SKM-1 treated with dmso at 0.1 percent for 144 hours (cell line): ENCODE measurements around the gene AJAP1.

Experiments
- DNase-seq: peaks from one replicate; lab custom pipeline; 2025; ENCODE audit not compliant: unreplicated experiment; lab: John Stamatoyannopoulos, UW

AJAP1 gene

DNA sequence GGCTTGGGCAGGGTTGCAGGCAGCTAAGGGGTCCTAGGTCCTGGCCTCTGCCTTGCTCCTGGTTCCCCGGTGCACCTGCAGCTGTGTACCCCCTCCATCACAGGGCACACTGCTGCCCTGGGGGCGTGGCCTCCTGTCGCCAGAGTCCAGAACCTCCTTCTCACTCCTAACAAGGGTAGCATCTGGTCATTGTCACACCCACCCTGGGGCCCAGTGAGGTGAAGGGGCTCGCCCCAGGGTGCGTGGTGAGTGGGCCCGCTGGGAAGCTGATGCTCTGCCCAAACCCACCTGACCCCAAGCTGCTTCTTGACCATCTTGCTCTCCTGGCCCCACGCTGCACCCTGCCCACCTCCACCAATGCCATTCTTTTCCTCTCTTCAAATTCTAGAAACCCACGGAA lies 44.5 kb downstream of the AJAP1 start:
- DNase-seq, result no peak

DNA sequence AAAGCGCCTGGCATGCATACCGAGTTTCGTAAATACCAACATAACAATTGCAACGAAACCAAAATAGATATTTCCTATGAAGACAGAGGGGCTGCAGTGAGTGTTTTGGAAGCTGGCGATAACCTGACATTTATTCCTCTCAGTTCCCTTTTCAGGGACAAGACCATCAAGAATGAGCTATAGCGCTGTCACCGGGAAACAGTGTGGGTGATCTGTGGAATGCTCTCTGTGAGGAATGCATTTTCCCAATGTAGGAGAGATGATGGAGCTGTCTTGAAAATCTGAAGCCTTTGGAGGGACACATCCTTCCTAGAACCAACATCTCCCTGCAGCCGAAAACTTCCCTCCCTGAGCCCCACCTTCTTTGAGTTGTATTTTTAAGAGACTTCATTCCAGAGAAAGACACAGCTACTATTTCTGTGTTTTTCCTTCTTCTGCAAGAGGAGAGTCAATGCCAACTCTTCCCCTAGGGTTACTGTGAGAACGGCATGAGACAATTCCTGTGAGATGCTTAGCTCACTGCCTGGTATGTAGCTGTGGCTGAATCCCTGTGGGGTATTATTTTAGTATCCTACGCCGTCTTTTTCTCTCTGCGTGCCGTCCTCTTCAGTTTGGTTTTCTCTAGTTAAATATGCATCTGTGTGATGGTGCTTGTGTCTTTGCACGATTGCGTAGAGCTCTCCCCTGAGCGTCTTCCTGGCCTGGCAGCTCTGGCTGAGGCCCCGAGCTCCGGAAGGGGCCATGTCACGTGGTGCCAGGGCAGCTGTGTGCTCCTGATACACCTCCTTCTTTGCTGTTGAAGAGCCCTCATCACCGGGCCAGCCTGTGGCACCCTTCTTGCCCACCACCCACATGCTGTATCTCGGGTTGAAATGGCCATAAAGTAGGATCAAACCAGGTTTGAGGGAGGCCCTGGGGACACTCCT lies 45.2 kb downstream of the AJAP1 start:
- DNase-seq, result no peak

- DNase-seq, result no peak
Measured at GRCh38 chr1:4700801-4701200, 46.4 kb downstream of the AJAP1 start.

GRCh38 chr1:4701276-4701675 lies 46.9 kb downstream of the AJAP1 start:
- no peak for DNase-seq

GRCh38 chr1:4702464-4702863 lies 48.1 kb downstream of the AJAP1 start:
- no peak for DNase-seq

DNA sequence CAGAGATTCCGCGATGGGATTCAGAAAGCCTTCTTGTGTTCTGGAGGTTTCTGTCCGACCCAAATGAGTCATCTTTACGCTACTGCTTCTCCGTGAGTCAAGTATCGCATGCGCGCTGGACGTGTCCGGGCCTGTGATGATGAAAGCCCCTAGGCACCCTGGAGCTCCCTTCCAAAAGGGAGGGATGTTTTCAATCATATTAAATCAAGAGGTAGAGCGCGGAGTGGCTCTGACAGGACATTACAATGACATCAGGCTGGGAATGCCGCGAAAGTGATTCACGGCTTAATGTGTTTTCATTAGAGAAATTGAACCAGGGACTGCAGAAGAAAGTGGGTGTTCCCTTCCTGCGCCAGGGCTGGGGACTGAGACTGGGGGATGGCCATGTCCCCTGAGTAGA lies 48.5 kb downstream of the AJAP1 start:
- no peak for DNase-seq

DNA sequence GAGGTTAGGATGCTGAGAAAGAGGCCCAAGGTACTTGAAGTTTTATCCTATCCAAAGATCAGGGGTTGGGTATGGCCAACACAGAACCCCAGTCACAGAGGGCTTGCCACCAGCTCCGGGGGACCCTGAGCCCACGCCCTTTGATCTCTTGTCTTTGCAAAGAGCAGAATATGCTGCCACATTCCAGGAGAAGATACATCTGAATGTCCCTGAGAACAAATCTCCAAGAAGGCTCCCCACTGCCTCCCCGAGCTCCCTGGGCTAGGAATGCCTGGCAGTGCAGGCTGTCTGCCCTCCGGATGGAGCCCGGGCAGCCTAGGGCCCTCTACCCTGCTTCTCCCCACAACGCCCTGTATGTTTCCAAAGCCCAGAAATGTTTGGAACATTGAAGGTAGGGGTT lies 49.2 kb downstream of the AJAP1 start:
- DNase-seq, result no peak

- no peak for DNase-seq
Measured at GRCh38 chr1:4708840-4709507, 54.6 kb downstream of the AJAP1 start.

- DNase-seq, result no peak
Measured at GRCh38 chr1:4709641-4710040, 55.2 kb downstream of the AJAP1 start.

GRCh38 chr1:4710592-4711415 lies 56.4 kb downstream of the AJAP1 start:
- DNase-seq, result no peak

DNA sequence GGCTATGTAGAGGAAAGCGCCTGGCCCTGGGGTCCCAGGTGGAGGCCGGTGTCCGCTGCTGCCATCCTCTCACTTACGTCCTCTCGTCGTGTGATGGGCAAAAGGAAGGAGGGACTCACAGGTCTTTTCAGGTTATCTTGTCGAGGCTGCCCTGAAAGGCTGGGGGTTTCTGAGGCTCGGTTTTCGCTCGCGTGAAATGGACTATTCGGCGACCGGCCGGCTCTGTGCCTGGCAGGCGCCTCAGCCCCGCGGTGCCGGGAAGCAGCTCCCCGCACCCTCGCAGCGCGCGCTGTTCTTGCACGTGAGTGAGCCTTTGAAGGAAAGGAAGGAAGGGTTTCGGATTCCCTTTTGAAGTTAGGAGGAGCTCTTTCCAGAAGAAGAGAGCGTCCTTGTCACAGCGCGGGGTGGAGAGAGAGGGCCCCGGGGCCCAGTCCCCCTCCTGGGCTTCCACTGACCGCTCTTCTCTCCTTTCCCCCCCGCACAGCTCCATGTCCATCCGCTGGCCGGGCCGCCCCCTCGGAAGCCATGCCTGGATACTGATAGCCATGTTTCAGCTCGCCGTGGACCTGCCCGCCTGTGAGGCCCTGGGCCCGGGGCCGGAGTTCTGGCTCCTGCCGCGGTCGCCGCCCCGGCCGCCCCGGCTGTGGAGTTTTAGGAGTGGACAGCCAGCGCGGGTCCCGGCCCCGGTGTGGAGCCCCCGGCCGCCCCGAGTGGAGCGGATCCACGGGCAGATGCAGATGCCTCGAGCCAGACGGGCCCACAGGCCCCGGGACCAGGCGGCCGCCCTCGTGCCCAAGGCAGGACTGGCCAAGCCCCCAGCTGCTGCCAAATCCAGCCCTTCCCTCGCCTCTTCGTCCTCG lies 57.2 kb downstream of the AJAP1 start:
- no peak for DNase-seq

- no peak for DNase-seq
Measured at GRCh38 chr1:4713669-4714068, 59.3 kb downstream of the AJAP1 start.

DNA sequence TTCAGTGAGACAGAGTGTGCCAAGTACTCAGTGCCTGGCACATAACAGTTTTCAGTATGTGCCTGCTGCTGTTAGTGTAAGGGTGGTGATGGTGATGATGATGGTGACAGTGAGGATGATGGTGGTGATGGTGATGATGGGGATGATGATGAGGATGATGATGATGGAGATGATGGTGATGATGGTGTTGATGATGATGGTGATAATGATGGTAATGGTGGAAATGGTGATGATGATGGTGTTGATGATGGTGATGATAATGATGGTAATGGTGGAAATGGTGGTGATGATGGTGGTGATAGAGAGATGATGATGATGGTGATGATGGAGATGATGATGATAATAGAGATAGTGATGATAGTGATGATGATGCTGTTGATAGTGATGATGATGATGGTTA lies 62.0 kb downstream of the AJAP1 start:
- DNase-seq, result no peak

GRCh38 chr1:4718071-4718470 lies 63.7 kb downstream of the AJAP1 start:
- no peak for DNase-seq

- no peak for DNase-seq
Measured at GRCh38 chr1:4723106-4723505, 68.7 kb downstream of the AJAP1 start.

DNA sequence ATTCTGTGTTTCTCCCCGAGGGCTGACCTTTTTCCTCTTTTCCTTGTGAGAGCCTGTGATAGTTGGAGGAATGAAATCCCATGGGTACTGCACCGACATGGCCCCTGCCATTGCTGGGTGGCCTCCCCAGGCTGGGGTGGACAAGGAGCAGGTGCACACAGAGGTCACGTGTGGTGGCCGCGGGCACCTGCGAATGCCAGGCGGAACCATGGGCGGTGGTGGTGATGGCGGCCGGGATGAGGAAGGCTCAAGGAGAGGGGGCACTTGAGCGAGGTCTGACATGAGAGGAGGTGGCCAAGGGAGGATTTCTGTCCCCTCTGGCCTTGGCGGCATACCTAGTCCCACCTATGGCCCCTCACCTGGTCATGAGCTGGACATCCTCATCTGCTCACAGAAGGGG lies 69.6 kb downstream of the AJAP1 start:
- no peak for DNase-seq

DNA sequence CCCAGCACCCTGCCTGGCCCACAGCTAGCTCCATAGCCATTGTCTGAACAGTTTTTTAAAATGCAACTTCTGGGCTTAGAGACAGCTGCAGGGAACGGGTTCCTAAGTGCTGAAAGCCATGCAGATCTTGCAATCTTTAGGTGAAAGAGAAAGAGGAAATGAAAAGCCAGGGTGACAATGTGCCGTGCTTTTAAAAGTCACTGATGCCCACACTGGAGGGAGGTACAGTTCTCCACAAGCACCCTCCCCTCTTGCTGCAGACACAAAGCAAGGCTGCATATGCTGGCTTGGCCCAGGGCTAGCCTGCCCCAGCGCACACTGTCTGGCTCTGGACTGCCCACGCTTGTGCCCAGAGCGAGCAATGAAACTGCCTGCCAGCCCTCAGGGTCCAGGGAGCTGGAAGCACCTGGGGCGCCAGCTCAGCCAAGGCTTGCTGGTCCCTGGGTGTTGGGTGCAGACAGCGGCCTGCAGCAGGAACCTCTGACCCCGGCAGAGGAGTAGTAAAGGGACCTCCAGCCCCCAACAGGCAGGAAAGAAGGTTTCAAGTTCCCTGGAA lies 70.4 kb downstream of the AJAP1 start:
- DNase-seq, result no peak

- DNase-seq, result no peak
Measured at GRCh38 chr1:4725416-4725815, 71.0 kb downstream of the AJAP1 start.

DNA sequence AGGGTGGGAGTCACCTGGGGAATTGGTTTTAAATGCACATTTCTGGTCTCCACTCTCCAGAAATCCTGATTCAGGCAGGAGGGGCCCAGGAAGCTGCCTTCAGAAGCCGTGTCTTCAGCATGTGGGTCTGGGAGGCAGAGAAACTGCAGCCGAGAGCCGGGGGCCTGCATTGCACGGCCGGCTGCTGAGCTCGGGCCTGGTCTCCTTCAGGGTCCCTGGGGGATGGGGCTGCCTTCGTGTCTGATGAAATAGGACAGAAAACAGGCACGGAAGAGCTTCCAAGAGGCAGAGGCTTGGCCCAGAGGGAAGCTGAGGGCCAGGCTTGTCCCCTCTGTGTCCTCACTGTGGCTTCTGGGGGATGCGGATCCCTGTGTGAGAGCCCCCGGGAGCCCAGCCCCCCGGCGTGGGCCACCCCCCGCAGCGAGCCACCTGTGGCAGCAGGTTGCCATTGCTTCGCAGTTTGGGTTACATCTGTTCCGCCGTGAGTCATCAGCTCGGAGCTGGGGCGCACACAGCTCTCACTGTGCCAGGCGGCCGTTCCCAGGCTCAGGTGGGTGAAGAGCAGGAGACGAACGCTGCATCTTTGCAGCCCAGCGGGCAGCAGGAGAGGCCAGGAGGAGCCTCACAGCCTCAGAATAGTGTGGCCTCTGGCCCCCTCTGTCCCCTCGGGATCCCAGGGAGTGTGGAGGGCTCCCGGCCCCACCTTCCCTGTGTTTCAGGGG lies 72.4 kb downstream of the AJAP1 start:
- DNase-seq, result no peak
